Activated gamma-delta T cell treated with Interleukin-2 at 50 U/mL for 16 hours (primary cell): ENCODE data around the gene FAF1.
"Not testable (repeated sequence)": the region's sequence is repeated elsewhere in the genome, so short reads cannot be mapped to it uniquely, and the experiment has no call there.

Experiments used
- DNase-seq: peaks from one replicate; pipeline ENCODE4 v3.0.0-alpha.2; 2020

The FAF1 gene

DNA sequence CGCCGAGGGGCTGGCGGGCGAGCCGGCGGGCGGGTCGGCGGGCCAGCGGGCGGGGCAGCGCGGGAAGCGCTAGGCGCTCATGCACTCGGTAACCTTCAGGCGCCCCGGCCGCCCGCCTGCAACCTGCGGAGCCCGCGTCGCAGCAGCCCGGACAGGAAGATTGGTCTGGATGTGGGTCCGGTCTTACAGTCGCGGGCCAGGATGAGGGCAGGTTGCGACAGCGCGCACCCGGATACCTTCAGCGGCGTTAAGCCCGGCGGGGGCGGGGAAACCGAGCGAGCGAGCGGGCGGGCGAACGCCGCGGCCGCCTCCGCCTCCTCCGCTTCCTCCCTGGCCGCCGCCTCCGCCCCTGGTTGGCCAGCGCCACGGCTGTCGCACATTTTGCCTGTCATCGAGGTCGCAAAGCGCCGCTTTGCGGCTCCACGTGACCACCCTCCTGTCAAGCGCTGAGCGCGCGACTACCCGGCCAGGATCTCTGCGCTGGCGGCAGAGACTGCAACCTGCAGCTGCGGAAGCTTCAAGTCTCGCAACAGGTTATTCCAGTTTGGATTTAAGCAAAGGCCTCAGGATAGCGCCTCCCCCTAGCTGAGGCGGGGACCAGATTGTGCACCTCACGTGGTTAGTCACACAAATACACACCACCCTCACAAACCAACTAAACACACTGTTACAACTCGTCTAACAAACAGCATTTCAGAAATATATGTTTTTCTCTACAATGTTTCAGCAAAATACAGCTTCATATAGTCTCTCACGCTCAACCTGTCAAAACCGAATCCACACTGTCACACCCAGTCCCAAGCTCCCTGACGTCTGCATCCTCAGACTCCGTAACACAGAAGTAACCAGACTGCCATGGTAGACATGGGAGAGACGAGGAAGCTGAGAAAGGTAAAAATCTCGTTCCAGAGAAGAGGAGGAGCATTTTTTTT is at the start of gene FAF1:
FAF1 (minus strand) TSS at position 355 of the 932 bp plus-strand sequence. CDS start 456 bp downstream, outside the sequence.
- DNase-seq: peak; percentile 96

DNA sequence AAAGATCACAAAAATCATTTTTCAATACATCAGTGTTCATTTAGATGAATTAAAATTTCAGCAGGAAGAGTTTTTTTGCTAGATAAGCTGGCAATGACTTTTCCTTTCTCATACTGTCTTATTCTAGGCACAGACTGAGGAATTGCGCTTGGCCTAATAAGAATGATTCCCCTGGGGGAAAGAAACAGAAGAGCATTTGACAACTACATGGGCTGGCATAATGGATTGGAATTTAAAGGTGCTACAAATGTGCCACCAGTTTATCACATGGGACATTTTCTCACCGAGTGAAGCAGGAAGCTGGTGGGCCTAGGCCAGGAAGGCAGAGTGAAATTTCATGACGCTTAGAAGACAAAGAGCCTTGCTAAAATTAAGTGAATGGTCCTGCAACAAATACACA is 49.3 kb upstream of the FAF1 start:
- no peak for DNase-seq

DNA sequence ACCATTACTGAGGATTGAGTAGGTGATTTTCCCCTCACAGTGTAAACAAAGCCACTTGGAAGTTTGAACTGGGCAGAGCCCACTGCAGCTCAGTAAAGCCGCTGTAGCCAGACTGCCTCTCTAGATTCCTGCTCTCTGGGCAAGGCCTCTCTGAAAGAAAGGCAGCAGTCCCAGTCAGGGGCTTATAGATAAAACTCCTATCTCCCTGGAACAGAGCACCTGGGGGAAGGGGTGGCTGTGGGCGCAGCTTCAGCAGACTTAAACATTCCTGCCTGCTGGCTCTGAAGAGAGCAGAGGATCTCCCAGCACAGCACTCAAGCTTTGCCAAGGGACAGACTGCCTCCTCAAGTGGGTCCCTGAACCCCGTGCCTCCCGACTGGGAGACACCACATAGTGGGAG is 45.5 kb upstream of the FAF1 start:
- DNase-seq: not testable (repeated sequence)

DNA sequence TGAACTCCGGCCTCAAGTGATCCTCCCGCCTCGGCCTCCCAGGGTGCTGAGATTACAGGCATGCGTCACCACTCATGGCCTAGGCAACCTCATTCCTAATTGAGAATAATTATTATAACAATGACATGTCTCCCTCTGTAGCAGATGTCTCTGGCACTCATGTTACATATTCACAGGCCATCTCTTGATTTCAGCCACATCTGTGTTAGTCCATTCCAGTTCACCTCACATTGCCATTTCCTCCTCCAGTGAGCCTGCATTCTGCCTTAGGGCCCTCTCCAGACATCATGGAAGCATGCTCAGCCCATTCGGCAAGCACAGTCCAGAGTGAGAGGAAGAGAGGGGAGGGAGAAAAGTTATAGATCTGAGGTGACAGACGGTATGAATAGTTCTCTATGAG is 42.4 kb upstream of the FAF1 start:
- DNase-seq: no peak

DNA sequence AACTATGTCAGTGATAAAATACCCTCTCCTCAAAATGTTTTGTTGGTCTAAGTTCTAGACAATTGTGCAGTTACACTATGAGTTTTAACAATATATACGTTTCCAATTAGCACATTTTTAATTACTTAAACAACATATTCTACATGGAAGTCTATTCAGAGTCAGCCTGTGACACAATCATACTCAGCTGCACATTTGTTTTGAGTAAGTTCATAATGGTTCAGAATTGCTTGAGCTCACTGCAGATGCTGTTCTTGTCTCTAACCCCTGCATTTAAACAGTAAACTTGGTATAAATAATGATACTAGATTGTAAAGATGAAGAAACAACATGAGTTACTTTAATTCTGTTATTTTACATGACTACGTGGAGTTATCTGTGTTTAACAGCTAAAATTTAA is 40.6 kb upstream of the FAF1 start:
- DNase-seq: no peak

DNA sequence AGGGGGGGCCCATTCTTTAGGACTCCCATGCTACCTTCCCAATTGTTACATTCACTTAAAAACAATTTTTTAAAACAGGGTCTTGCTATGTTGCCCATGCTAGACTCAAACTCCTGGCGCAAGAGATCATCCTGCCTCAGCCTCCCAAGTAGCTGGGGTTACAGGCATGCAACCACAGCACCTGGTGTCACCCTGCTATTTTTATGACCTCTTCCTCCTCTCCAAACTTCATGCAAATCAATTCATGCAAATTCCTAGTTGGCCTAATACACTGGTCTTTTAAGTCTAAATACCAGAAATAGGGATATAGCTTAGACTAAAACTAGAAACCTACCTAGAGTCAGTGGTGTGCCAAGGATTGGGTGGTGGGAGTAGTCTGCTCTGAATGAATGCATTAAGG is 40.1 kb upstream of the FAF1 start:
- no peak for DNase-seq

DNA sequence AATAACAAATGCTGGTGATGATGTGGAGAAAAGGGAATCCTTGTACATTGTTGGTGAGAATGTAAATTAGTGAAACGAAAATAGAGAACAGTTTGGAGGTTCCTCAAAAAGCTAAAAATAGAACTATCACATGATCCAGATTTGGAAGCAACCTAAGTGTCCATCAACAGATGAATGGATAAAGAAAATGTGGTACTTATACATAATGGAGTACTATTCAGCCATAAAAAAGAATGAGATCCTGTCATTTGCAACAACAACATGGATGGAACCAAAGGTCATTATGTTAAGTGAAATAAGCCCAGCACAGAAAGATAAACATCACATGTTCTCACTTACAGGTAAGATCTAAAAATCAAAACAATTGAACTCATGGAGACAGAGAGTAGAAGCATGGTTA is 39.3 kb upstream of the FAF1 start:
- not testable (repeated sequence) for DNase-seq

DNA sequence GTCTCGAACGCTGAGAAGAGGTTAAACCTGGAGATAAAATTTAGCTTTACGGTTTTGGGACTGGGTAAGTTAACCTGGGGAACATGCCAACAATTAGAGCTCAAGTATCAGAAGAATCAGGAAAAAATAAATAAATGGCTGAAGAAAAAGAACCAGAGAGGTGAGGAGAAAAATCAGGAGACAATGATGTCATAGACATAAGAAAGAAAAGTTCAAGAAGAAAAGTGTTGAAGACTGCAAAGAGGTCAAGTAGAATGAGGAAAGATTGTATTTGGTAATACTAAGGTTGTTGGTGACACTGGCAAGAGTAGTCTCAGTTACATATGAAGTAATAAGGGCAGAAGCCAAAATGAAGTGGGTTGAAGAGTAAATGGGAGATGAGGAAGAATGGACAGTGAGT is 36.0 kb upstream of the FAF1 start:
- no peak for DNase-seq

DNA sequence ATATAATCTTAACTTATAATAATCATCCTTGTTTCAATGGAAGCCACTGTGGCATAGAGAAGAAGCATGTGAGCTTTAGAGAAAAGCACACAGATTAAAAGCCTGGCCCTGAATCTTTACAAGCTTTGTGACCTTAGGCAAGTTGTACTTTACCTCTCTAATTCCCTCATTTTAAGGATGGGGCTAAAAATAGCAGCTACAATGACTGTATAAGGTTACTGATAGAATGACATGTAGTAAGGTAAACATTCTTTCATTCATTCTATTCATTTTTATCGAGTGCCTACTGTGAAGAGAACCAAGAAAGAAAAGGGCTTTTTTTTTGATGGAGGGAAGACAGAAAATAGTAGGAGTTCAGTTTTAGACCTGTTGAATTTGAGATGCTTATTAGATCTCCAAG is 35.6 kb upstream of the FAF1 start:
- DNase-seq: no peak

DNA sequence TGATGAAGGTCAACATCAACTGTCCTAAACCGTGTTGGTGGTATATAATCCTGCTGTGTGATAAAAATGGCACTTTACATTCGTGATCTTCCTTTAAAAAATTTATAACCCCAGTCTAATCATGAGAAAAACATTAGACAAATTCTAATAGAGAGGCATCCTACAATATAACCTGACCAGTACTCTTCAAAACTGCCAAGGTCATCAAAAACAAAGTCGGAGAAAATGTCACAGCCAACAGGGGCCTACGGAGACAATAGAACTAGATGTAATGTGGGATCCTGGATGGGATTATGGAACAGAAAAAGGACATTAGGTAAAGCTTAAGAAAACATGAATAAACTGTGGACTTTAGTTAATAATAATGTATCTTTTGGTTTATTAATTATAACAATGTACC is 34.9 kb upstream of the FAF1 start:
- no peak for DNase-seq

DNA sequence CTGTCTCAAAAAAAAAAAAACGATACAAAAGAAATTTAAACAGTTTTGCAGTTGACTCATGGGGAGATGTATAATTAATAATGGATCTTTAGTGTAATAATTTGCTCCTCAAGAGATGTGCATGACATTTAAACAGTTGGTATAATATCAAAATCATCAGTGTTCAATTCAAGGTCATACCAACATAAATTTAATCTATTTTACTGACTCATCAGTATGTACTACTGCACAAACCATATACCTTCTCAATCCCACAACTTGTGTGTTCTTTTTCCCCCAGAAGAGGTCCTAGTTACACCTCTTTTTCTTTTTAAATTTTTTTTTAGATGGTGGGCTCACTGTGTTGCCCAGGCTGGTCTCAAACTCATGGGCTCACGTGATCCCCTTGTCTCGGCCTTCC is 33.6 kb upstream of the FAF1 start:
- no peak for DNase-seq

DNA sequence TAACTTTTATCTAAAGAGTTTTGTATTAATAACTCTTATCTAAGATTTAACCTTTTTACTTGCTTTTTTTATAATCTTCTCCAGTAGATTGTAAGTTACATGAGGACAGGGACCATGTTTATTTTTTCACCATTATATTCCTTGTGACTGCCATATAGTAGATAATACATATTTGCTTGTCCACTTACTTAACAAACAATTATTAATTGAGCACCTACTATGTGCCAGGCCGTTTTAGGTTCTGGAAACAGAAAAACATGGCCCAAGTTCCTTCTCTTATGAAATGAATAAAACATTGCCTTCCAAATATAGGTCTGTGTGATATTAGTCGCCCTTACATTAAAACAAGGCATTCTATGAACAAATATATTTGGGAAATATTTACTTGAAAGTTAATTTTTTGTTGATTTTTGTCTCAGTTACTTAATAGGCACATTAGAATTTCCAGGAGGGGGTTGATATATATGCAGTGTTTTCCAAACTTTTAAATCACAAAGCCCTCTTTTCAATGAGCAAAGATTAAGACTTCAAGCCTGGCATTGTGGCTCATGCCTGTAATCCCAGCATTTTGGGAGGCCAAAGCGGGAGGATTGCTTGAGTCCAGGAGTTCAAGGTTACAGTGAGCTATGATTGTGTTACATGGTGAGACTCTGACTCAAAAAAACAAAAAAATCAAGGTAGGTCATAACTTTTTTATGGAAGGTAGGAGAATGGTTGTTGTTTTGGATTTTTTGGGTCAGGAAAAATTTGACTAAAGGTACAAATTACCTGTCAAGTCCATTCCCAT is 32.7 kb upstream of the FAF1 start:
- DNase-seq: no peak

DNA sequence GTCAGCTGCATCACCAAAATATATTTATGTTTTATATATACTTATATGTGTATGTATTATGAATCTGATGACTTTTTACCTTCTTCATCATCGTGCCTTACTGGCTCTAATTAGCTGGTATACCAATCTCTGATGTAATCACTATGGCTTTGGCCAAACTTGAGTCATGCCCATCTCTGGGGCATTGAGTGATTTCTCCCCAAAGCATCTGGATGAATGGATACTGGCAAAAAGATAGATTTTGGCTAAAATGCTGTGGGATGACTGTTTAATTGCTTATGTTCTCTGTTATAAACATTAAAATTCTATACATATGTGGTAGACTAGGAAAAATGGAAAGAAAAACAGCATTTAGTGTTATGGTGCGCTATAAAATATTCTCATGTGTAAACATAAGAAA is 29.6 kb upstream of the FAF1 start:
- DNase-seq: no peak

DNA sequence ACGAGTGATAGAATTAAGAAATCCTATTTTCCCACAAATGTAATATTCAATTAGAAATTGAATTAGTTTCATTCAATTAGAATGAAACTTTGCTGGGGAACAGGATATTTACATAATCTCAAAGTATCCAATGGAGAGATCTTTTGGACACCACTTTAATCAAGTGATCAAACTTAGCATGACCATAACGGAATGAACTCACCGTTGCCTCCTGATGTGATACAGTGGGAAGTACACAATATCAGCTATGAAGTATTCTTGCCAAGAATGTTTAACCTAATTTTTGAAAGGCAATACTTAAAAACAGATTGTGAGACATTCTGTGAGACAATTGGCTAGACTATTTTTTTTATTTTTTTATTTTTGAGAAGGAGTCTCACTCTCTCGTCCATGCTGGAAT is 26.6 kb upstream of the FAF1 start:
- no peak for DNase-seq

DNA sequence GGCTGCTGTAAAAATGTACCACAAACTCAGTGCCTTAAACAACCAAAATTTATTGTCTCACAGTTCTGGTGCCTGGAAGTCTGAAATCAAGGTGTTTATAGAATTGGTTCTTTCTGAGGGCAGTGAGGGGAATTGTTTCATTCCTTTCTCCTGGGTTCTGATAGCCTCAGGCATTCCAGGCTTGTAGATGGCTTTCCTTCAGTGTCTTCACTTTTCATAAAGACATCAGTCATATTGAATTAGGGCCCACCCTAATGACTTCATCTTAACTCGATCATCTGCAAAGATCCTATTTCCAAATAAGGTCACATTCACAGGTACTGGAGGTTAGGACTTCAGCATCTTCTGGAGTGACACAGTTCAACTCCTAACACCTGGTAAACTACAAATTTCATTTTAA is 25.0 kb upstream of the FAF1 start:
- no peak for DNase-seq

DNA sequence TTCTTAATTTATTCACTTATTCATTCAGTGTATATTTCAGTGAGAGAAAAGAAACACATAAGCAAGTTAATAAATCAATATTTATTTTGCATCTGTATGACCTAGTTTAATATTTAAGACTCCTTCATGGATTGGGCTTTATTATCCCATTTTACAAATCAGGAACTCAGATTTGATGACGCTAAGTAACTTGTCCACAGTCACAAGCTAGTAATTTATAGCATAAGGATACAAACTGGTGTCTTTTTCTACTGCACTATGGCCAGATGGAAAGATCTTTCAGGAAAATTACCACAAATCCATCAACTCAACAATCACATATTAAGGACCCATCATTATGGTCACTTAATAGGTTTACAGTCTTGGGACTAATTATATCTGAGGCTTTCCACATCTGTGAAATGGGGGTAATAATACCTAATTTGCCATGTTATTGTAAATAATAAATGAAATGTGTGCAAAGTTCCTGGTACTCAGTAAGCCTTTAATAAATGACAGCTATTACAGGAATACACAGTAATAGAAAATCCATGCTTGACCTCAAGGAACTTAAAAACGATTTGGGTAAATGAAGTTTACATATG is 23.2 kb upstream of the FAF1 start:
- no peak for DNase-seq

DNA sequence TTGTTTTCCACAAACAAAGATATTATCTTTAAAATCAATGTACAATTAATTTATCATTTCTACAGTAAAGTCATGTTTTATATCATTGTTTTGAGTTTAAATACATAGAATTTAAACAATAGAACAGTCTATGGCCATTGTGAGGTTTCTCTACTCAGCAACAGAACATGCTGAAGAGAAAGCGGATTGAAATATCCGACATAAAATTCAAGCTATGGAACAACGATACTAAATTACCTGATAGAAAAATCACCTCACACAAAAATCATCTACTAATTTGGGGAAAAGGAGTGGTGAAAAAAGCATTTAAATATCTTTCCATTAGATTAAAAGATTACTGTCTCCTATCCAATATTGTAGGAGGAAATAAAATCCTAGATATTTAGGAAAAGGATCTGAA is 22.5 kb upstream of the FAF1 start:
- DNase-seq: no peak

DNA sequence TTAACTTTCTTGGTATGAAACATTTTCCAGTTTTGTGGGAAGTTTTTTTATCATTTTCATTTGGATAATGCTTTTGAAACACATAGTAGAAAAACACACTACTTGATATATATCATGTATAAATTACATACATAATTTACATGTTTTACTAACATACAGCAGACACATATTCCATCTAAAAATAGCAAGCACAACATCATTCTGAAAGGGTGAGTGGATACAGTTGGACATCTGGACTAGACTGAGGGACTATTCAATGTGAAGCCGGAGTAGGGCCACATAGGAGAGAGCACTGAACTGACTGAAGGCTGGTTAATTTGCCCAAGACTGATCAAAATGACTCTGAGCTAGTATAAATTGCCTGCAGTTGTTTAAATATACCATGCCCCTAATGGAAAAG is 21.7 kb upstream of the FAF1 start:
- no peak for DNase-seq

DNA sequence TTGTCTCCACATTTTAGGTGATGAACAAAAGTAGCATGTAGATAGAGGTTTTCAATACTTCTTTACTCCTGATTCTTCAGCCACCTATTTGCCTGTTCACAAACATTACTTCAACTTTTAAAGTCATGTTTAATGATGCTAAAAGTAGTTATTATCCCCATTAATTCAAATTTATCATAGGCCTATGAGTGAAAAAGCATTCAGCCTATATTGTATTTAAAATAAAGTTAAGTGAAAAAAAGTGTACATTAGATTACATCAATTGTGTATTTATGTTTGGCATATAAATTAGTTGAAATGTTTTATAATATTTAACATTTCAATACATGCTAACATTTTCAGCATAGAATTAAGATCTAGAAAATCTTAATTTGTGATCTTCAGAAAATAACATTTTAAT is 20.4 kb upstream of the FAF1 start:
- no peak for DNase-seq

DNA sequence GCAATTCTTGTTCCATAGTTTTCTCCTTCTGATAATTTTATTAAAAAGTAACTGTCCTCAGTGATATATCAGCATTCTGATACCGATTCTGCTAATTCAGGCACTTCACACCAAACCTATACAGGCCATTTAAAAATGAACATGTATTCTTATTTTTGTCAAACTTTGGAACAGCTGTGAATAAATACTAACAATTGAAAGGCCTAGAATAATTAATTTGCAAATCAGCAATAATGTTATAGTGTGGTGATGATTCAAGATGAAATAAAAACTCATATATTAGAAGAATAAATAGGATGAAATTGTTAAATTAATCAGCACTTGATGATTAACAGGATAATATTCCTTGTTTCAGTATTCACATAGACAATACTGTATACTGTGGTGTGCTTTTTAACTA is 19.9 kb upstream of the FAF1 start:
- no peak for DNase-seq

DNA sequence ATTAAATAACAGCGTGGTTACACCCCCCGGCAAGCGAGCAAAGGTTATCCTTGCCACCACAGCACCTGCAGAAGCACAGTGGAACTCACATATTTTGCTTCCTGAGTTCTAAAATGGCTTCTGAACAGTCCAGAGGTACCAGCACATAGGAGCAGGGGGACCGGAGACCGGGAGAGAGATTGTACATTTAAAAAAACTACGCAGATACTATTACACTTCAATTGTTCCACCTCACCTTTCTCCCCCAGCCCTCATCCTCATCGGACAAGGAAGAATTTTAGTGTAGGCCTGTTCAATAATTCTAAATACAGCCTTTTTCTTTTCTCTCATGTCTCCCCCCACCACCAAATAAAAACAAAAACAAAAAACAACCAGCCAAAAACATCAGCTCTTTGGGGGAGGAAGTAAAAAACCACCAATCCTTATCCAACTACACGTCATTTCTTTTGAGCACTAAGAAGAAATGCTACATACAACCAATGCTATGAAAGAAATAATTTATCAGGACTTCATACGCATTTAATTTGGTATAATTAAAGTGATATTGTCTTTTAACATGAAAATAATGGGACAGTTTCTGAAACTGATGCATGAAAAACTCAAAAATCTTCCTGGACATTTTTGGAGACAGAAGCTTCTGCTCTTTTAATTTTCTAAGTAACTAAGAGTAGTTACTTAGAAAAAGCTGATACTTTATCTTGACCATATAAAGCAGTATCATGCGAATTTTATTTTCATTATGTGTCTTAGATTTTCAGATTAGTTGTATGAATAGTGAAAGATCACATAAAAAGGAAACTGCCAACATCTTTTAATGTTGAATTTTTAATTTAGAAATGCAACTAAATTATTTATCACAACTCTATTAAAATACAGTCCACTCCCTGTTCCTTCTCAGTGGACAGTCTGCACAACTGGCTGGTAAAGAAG is 19.1 kb upstream of the FAF1 start:
- DNase-seq: no peak

DNA sequence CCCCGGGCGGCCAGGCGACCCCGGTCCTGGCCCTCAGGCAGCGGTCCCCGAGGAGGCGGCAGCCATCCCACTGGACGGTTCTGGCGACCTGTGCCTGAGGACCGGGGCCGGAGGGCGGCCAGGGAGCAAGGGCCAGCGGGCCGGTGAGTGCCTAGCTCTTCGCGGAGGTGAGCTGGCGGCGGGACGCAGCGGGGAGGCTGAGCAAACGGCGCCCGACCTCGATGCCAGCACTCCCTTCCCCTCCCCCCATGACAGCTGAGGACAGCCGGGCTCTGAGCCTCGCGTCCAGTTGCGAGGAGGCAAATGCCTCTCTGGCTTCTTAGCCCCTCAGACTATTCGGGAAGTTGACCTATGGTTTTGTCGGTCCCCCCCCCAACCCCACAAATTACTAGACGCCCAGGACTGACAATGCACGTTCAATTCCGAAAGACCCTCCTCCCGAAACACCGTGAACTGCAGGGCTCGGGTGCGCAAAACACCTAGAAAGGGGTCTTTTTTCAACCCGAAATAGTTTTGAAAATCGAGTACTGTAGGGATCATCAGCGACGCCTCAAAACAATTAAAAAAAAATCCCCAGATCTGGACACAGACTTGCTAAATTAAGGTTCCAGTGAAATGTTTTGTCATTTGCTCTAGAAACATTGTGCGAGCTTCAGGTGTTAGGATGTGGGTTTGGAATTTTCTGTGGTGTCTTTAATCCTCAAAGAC is 18.2 kb upstream of the FAF1 start:
- DNase-seq: no peak
